Hepatocyte (in vitro differentiated cells): ENCODE data around the gene TRIM61. TPM values are rescaled to one million over a fixed set of nuclear protein-coding genes. Genes with fewer than 3 reads are reported as not detected.

Source experiments
- DNase-seq: peaks from one replicate; pipeline ENCODE4 v3.0.0-alpha.2; 2016; ENCODE audit warnings: low spot score
- H2AFZ ChIP-seq: fragments of 200-600 bp; sonication (generic); 2 replicates; pipeline ENCODE4 v1.6.0; 2016; ENCODE audit warnings: antibody characterized with exemption, mild to moderate bottlenecking
- H3K27ac ChIP-seq: fragments of 200-600 bp; sonication (generic); 2 replicates; pipeline ENCODE4 v1.5.1; 2016; ENCODE audit warnings: mild to moderate bottlenecking
- H3K27me3 ChIP-seq: fragments of 200-600 bp; sonication (generic); 2 replicates; pipeline ENCODE4 v1.6.1; 2016
- H3K36me3 ChIP-seq: fragments of 200-600 bp; sonication (generic); replicated peaks from 2 replicates; pipeline ENCODE4 v1.5.1; 2016; ENCODE audit warnings: low read depth; ENCODE audit not compliant: insufficient read depth
- H3K4me1 ChIP-seq: fragments of 200-600 bp; sonication (generic); 2 replicates; pipeline ENCODE4 v1.5.1; 2016; ENCODE audit warnings: mild to moderate bottlenecking, moderate library complexity; ENCODE audit not compliant: insufficient read depth
- H3K4me2 ChIP-seq: fragments of 200-600 bp; sonication (generic); 2 replicates; pipeline ENCODE4 v1.6.0; 2016
- H3K4me3 ChIP-seq: fragments of 200-600 bp; sonication (generic); 2 replicates; pipeline ENCODE4 v1.5.1; 2016; ENCODE audit warnings: mild to moderate bottlenecking
- H3K79me2 ChIP-seq: fragments of 200-600 bp; sonication (generic); 2 replicates; pipeline ENCODE4 v1.6.0; 2017; ENCODE audit warnings: mild to moderate bottlenecking
- H3K9me2 ChIP-seq: fragments of 200-600 bp; sonication (generic); replicated peaks from 2 replicates; pipeline ENCODE4 v1.6.0; 2017; ENCODE audit warnings: mild to moderate bottlenecking; ENCODE audit not compliant: insufficient read depth
- H3K9me3 ChIP-seq: fragments of 200-600 bp; sonication (generic); 2 replicates; pipeline ENCODE4 v1.5.1; 2016; ENCODE audit warnings: low read depth, mild to moderate bottlenecking
- H4K20me1 ChIP-seq: fragments of 200-600 bp; sonication (generic); 2 replicates; pipeline ENCODE4 v1.6.0; 2016; ENCODE audit warnings: mild to moderate bottlenecking; ENCODE audit not compliant: insufficient read depth, poor library complexity, severe bottlenecking
- CTCF ChIP-seq: fragments of 200-600 bp; sonication (generic); IDR thresholded peaks from 2 replicates; pipeline ENCODE4 v1.5.1; 2016; ENCODE audit warnings: antibody characterized with exemption, mild to moderate bottlenecking; ENCODE audit not compliant: poor library complexity
- EZH2 ChIP-seq: fragments of 200-600 bp; sonication (generic); IDR thresholded peaks from 2 replicates; pipeline ENCODE4 v1.6.1; 2016; ENCODE audit warnings: antibody characterized with exemption, mild to moderate bottlenecking, borderline replicate concordance
- EZH2phosphoT487 ChIP-seq: fragments of 200-600 bp; sonication (generic); IDR thresholded peaks from one replicate; pipeline ENCODE4 v1.6.1; 2018; ENCODE audit warnings: antibody characterized with exemption, mild to moderate bottlenecking, low read depth, moderate library complexity; ENCODE audit not compliant: unreplicated experiment, severe bottlenecking
- WGBS: methylation state at CpG from one replicate; pipeline ENCODE4 v1.1.6; 2016; ENCODE audit warnings: low lambda C conversion rate; ENCODE audit errors: missing lambda C conversion rate; 5-methylcytosine and 5-hydroxymethylcytosine counted together
- polyA plus RNA-seq: library from polyadenylated mRNA; unstranded; fragments of >200 nt; fragmentation: Nextera tagmentation; extraction: Ambion mirVana; gene quantifications from 2 replicates; pipeline ENCODE4 v1.2.1, GENCODE V29; 2016
- small RNA-seq: library from RNA; depleted of rRNA; stranded (forward); fragments of <200 nt; gene quantifications from one replicate; pipeline ENCODE3, GENCODE V24; 2014
- total RNA-seq: library from RNA; depleted of rRNA; stranded (reverse); fragments of >200 nt; gene quantifications from 2 replicates; pipeline ENCODE4 v1.2.3, GENCODE V29; 2014

TRIM61 gene
- total and polyA plus RNA-seq, 2 experiments from 2014 or later, result not detected

- 73% methylated on average over 3 of the region's 3 CpGs for WGBS
- H3K36me3 ChIP-seq, result no peaks in the 10 kb centered on the region
- no peaks in the 10 kb centered on the region for H3K9me2 ChIP-seq
- H3K4me3 ChIP-seq, result no peak overlapping the region
- H2AFZ ChIP-seq, result no peak overlapping the region
- H3K4me1 ChIP-seq, result no peaks in the 10 kb centered on the region
- H3K27me3 ChIP-seq, result no peaks in the 10 kb centered on the region
- no peak for TF ChIP-seq EZH2
- TF ChIP-seq CTCF, result no peak
- TF ChIP-seq EZH2phosphoT487, result no peak
- H3K27ac ChIP-seq, result no peak overlapping the region
- H4K20me1 ChIP-seq, result no peaks in the 10 kb centered on the region
- no peak overlapping the region for H3K4me2 ChIP-seq
- H3K79me2 ChIP-seq, result no peaks in the 10 kb centered on the region
- H3K9me3 ChIP-seq, result no peaks in the 10 kb centered on the region
- DNase-seq, result no peak
Observed at GRCh38 chr4:164918956-164919355, 58.5 kb downstream of the TRIM61 start.

Small RNA genes lying within 50 kb of the gene (small RNA-seq; reads per million reads assigned to genes)
- not detected for gene AC106872.12

Other genes starting within 250 kb of the TRIM61 start
- gene SMIM31, start 223.5 kb downstream of the TRIM61 start, total RNA-seq, result 0.43 and 0.44 TPM in 2 replicates
- gene SMIM31, start 223.5 kb downstream of the TRIM61 start, polyA plus RNA-seq, result 0.23 and 0.51 TPM in 2 replicates
- 1.5 and 1.6 TPM in 2 replicates for gene APELA, start 100.5 kb downstream of the TRIM61 start, total RNA-seq
- gene APELA, start 100.5 kb downstream of the TRIM61 start, polyA plus RNA-seq, result 0.29 TPM in 1 of 2 replicates, not detected in the other
- not detected in 2 replicates for gene TRIM60, start 54.3 kb upstream of the TRIM61 start, total RNA-seq
- gene TRIM60, start 54.3 kb upstream of the TRIM61 start, polyA plus RNA-seq, result not detected in 2 replicates
- 0.17 TPM in 1 of 2 replicates, not detected in the other for gene TRIM75, start 76.2 kb upstream of the TRIM61 start, total RNA-seq
- gene TRIM75, start 76.2 kb upstream of the TRIM61 start, polyA plus RNA-seq, result not detected in 2 replicates
- gene TMEM192, start 135.2 kb upstream of the TRIM61 start, total RNA-seq, result 23.3 and 34.7 TPM in 2 replicates
- gene TMEM192, start 135.2 kb upstream of the TRIM61 start, polyA plus RNA-seq, result 22.5 and 28.8 TPM in 2 replicates
- 16.7 and 21.3 TPM in 2 replicates for gene KLHL2, start 229.9 kb upstream of the TRIM61 start, total RNA-seq
- gene KLHL2, start 229.9 kb upstream of the TRIM61 start, polyA plus RNA-seq, result 7.8 and 8.2 TPM in 2 replicates